Activated CD8-positive, alpha-beta memory T cell treated with anti-CD3 and anti-CD28 coated beads, Interleukin-2, amount 50 U/mL, for 24 hours (primary cell): ENCODE results near the gene INF2.

Experiments used
- DNase-seq: peaks from one replicate; pipeline ENCODE4 v3.0.0-alpha.2; 2020; ENCODE audit errors: extremely low read depth

INF2 gene

GRCh38 chr14:104689881-104690711 is 678 bp downstream of the INF2 start:
- DNase-seq: no peak

- DNase-seq: no peak
Measured at GRCh38 chr14:104690861-104691455, 1.5 kb downstream of the INF2 start.

- DNase-seq: no peak
Measured at GRCh38 chr14:104691546-104692260, 2.3 kb downstream of the INF2 start.

GRCh38 chr14:104692261-104692938 is 3.0 kb downstream of the INF2 start:
- DNase-seq: no peak

GRCh38 chr14:104692939-104693315 is 3.5 kb downstream of the INF2 start:
- DNase-seq: no peak

GRCh38 chr14:104693482-104694431 is 4.3 kb downstream of the INF2 start:
- no peak for DNase-seq

GRCh38 chr14:104694475-104694950 is 5.1 kb downstream of the INF2 start:
- no peak for DNase-seq

GRCh38 chr14:104694991-104695659 is 5.7 kb downstream of the INF2 start:
- DNase-seq: no peak

- no peak for DNase-seq
Measured at GRCh38 chr14:104695660-104696000, 6.2 kb downstream of the INF2 start.

GRCh38 chr14:104696671-104697316 is 7.4 kb downstream of the INF2 start:
- DNase-seq: no peak

- no peak for DNase-seq
Measured at GRCh38 chr14:104697317-104697703, 7.9 kb downstream of the INF2 start.

- no peak for DNase-seq
Measured at GRCh38 chr14:104697892-104698583, 8.6 kb downstream of the INF2 start.

GRCh38 chr14:104698688-104699425 is 9.4 kb downstream of the INF2 start:
- DNase-seq: no peak

- DNase-seq: no peak
Measured at GRCh38 chr14:104699426-104699748, 10.0 kb downstream of the INF2 start.

GRCh38 chr14:104700225-104700651 is 10.8 kb downstream of the INF2 start:
- no peak for DNase-seq

- no peak for DNase-seq
Measured at GRCh38 chr14:104700747-104701217, 11.4 kb downstream of the INF2 start.

- DNase-seq: no peak
Measured at GRCh38 chr14:104701383-104702076, 12.1 kb downstream of the INF2 start.

GRCh38 chr14:104702106-104702505 is 12.7 kb downstream of the INF2 start:
- no peak for DNase-seq
